Measurements from ENCODE around the gene FOXK1. TPM values are rescaled to one million over a fixed set of nuclear protein-coding genes. Genes with fewer than 3 reads are reported as not detected.

Gene FOXK1
- total RNA-seq, 1 experiment from 2014 or later: 63.4 TPM

DNA sequence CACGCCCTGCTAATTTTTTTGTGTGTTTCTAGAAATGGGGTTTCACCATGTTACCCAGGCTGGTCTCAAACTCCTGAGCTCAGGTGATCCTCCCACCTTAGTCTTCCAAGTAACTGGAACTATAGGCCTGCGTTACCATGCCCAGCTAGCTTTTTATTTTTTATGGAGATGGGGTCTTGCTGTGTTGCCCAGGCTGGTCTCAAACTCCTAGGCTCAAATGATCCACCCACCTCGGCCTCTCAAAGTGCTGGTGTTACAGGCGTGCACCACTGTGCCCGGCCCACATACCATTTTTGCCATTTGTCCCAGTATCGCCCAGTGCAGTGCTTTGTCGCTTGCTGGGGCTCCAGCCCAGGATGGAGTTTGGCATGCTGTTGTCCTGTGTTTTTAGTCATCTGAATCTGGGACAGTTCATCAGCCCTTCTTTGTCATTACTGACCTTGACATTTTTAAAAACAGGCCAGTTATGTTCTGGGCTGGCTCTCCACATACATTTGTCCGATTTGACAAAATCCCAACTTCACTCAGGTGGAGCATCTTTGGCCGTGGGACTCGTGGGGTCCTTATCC lies 16.7 kb downstream of the FOXK1 start:
- no peak for DNase-seq (ENCODE audit: low spot score)

DNA sequence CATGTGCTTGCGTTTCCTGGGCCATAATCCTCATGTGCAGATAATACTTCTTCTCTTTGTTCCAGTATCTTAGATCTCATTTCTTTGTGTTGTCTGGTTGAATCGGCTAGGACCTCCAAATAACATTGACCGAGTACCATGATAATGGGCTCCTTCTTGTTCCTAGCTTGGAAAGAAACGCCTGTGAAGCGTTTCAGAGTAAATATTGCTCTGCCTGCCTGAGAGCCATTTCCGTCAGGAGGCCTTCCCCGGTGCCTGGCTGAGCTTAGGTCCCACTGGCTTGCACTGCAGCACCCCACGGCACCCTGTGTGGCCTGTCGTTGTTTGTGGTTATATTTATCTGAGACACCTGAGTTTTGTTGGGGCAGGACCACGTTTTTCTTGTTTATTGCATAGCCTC lies 17.7 kb downstream of the FOXK1 start:
- DNase-seq (ENCODE audit: low spot score): no peak

DNA sequence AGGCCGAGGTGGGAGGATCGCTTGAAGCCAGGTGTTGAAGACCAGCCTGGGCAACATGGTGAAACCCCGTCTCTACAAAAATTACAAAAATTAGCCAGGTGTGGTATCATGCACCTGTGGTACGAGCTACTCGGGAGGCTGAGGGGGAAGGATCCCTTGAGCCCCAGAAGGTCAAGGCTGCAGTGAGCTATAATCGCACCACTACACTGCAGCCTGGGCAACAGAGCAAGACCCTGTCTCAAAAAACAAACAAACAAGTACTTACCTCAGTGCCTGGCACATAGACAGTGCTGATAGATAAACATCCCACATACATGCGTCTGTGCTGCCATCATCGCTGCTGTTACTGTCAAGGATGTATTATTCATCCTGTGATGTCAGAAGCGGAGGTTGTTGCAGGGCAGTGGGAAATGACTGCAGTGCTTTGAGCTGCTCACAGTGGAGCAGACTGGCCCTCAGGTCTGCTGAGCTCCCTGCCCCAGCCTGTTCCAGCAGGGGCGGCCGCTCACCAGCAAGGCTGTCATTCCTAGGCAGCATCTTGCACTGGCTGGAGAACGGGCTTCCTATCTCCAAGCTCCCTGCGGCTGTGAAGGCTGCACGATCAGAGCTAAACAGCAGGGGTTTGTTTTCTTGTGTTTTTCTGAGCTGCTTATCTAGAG lies 18.6 kb downstream of the FOXK1 start:
- DNase-seq (ENCODE audit: low spot score): no peak

DNA sequence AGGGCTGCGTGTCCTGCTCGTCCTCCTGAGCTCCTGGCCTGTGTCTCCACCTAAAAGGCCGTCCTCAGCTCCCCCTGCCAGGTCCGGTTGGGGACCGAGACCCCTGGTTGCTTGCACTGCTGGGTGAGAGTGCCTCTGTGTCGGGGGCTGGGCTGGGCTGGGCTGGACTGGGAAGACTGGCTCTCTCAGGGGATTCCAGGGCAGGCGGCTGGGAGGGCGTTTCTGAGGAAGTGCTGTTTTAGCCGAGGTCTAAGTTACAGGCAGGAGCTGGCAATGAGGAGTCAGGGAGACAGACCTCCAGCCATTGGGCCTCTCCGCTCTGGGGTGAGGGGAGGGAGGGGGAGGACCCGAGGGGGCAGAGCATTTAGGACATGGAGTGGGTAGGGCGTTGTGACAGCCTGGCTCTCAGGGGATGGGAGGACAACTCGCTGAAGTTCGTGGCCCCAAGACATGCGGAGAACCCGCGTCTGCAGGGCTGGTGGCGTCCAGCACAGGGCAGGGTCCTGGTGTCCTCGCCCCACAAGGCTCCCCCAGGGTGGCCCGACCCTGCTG lies 20.9 kb downstream of the FOXK1 start:
- no peak for DNase-seq (ENCODE audit: low spot score)

DNA sequence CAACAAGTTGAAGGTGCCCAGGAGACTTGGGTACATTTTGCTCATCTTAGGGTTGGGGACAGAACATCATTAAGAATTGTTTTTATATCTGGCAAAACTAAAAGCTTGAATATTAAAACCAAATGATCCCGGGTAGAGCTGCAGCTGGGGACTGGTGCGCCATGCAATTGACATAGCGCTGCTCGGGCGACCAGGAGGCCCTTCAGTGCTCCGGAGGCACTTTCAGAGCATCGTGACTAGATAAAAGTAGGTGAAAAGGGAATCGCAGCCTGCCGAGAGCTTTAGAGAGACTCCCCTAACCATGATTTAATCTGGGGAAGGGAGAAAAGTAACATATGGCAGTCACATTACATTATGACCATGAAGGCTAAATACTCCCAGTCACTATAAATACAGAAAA lies 21.4 kb downstream of the FOXK1 start:
- no peak for DNase-seq (ENCODE audit: low spot score)

DNA sequence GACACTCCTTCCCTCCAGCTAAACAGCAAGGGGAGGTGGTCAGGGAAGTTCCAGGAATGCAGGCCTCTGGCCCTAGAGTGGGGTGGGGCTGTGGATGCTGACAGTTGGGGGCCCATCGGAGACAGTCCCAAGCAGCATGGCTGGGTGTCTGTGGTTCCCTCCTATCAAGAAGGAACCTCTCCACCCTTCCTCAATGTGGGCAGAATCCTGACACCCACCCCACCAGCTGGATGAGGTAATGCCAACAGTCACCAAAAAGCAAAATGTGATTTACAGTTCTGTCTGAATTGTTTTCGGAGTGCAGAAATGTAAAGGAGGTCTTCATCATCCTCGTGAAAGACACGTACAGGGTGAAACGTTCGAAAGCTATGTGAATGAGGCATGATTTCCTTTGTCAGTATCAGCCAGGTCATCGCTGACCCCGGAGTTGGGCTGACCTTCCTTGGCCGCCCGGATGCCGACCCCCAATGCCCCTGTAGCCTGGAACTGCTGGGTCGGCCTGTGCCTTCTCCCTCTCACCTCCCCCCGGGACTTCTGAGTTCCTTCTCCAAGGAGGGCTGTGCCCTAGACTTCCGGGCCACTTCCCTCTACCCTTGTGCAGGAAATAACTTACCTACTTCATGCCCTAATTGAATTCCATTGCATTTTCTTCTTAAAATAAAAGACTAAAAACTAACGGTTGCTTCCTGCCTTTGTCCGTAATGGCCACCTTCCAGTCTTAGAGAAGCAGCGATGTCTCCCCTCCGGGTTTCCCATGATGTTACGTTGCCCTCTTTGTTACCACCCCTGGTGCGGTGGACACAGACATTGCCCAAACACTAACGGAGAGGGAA lies 24.5 kb downstream of the FOXK1 start:
- DNase-seq (ENCODE audit: low spot score): no peak

DNA sequence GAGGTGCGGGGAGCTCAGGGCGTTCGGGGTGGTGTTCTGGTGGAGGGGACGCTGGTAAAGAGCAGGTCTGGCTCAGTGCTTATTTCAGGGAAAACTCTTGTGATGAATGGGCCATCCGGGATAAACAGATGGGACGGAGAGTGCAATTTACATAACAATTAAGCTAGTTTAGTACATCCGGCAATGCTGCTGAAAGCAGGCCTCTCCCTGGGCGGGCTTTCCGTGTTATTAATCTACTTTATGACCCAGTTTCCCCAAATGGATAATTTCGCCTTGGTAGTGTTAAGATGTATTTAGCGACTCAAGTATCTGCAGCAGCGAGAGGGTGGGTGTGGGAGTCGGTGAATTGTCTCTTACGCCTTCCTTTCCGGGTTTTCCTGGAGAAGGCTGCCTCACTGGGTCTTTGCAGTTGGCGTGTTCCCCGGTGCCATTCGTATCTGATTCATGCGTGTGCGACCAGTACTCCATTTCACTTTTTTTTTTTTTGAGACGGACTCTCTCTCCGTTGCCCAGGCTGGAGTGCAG lies 25.2 kb downstream of the FOXK1 start:
- no peak for DNase-seq (ENCODE audit: low spot score)

DNA sequence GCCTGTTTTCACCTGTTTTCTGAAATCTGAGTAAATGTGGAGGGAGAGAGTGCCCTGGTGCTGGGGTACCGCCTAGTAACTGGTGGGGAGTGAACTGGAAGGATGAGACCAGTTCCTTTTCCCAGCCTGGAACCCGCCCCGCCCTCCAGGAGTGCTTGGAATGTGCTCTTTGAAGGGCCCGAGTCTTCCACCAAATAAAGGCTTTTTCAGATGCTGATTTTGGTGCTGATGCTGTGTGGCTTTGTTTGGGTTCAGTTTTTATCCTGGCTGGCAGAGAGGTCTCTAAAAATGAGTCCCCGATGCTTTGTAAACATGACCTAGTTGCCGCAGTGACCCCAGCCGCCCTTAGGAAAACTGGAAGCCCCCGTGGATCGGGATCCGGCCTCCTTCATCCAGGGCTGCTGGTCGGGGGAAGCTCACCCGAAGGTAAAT lies 25.9 kb downstream of the FOXK1 start:
- DNase-seq (ENCODE audit: low spot score): no peak

DNA sequence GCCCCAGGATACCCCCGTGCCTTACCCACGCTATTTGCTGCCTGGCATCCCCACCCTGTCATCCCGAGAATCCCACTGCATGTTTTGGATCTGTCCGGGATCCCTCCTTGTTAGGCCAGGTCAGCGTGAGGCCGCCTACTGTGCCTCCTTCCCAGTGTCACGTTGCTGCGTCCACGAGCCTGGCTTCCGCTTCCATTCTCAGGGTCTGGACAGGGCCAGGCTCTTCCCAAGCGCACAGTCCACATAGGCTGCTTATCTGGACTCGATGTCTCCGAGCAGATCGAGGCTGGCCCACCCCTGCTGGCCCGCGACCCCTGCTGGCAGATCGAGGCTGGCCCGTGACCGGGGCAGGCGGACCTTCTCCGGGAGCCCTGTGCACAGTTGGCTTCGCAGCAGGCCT lies 27.1 kb downstream of the FOXK1 start:
- no peak for DNase-seq (ENCODE audit: low spot score)

DNA sequence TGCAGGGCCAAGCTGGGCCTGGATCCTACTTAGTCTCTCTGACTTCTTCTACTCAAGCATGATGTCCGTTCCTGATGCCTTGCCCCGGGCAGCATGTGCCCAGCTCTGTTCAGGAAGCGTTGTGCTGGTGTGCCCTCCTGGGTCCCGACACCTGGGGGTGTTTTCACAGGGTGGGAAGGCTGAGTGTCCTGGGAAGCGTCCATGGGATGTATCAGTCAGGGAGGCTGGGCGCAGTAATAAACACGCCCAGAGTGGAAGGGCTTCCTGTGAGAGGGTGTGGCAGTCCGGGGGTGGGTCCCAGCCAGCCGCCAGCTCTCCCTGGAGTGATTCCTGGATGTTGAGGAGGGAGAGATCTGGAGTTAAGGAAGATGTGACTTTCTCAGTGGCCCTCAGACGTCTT lies 29.0 kb downstream of the FOXK1 start:
- DNase-seq (ENCODE audit: low spot score): no peak

DNA sequence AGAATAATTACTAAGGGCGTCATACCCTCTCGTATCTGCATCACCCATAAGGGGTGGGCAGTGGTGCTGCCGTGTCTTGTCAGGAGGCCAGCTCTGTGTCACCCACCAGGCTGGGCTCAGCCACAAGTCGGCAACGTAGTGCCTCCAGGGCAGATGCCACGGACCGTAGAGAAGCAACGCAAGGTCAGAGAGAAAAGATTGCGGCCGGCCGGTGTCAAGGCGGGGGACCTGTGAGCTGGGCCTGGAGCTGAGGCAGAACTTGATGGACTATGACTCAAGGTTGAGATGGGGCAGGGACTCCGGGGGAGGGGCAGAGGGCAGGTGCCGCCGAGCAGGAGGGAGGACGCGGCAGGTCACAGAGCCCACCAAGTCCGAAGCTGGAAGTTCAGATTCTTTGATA lies 29.5 kb downstream of the FOXK1 start:
- no peak for DNase-seq (ENCODE audit: low spot score)

DNA sequence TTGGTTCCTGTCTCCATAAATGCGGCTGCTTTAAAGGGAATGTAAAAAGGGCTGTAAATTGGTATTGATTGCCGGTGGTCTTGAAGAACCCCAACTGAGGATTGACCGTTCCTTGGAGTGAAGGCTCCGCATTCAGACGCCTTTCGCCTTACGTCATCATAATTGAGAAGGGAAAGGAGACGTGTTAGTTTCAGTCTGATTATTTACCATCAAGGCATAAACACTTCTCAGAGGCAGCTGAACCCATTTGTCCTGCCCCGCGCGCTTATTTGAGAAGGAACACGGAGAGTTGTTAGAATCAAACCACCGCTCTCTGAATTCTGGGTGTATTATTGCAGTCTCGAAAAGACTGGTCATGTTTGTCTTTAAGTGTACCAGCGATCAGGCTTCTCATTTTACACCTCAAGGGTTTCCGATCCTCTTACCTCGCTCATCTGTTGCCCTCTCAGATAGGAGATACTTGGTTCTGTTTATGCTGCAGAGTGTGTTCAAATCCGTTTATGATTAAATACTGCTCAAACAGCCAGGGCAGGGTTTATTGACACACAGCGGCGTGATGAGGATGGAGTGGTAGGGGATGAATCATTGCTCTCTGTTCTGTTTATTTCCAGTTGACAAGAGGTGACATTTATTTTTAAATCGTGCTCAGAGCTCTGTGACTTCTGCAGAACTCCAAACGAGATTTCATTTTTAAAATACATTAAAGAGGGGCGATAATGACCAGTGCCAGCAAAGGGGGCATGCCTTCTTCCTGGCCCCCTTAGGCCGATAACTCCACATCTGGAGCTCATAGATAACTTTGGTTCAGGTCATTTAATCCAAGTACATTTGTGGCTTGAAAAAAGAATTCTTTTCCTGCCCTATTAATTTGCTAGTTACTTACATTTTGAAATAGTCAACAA lies 30.4 kb downstream of the FOXK1 start:
- peak; percentile 71 for DNase-seq (ENCODE audit: low spot score)

DNA sequence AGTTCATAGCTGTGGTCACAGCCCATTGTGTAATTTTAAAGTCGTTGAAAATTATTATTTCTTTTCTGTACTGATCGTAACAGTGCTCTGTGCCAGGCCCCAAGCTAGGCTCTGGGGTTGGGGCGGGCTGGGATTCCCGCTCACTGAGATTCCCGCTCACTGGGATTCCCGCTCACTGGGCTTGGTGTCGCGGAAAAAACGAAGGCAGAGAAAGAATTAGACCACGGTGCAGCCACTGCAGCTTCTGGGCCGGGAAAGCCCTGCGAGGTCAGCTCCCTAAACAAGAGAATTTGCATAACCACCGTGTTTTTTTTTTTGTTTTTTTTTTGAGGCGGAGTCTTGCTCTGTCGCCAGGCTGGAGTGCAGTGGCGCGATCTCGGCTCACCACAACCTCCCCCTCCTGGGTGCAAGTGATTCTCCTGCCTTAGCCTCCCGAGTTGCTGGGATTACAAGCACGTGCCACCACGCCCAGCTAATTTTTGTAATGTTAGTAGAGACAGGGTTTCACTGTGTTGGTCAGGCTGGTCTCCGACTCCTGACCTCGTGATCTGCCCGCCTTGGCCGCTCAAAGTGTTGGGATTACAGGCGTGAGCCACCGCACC lies 31.2 kb downstream of the FOXK1 start:
- no peak for DNase-seq (ENCODE audit: low spot score)

DNA sequence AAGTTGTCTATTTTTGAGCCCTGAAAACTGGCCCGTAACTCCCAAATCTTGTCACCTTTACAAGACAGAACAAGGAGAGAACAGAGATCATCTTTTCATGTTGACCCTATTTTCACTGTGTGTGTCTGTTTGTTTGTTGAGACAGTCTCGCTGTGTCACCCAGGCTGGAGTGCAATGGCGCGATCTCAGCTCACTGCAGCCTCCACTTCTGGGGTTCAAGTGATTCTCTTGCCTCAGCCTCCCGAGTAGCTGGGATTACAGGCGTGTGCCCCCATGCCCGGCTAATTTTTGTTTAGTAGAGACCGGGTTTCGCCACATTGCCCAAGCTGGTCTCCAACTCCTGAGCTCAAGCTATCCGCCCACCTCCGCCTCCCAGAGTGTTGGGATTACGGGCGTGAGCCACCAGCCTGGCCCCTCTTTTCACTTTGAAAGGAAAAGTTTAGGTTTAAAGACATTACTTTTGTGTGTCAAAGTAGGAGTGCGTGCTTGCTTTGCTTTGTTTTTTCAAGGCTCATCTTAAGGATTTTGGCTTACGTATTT lies 32.1 kb downstream of the FOXK1 start:
- DNase-seq (ENCODE audit: low spot score): no peak

DNA sequence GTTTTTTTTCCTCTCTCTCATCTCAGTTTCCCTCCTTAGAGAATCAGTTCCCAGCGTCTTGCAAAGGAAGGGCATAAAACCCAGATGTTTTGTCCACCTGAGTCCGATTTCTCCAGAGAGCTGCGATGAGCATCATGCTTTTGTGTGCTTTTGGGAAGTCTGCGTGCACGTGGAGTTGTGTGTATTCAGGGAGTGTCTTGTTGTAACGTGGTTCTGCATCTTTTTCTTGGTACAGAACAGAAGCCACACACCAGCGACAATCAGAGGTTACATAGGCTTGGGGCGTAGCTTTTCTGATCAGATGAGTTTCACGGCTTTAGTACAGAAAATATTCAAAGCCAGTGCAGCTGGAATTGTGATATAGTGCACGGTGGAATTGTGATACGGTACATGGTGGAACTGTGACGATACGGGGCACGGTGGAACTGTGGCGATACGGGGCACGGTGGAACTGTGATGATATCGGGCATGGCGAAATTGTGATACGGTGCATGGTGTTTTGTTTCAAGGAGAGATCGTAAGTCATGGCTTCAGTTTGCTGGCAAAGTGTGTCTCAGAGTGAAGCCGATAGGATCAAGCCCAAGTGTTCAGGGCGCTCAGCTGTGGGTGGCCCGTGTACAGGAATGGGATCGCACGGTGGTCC lies 32.8 kb downstream of the FOXK1 start:
- no peak for DNase-seq (ENCODE audit: low spot score)

DNA sequence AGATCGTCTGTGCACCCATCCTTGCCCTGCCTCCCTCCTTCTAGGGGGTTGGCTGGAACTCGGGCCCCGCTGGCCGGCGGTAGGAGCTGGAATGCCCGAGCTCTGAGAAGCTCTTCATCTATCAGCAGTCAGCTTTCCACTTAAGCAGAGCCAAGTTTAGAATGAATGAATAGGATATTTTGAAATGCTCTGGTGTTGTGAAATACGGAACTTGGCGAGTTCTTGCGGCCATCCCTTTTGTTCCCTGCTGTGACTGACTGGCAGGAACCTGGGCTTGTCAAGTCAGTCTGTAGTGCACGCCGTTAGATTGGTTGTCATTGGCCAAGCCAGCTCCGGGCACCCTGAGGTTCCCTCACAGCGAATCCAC lies 33.3 kb downstream of the FOXK1 start:
- no peak for DNase-seq (ENCODE audit: low spot score)

DNA sequence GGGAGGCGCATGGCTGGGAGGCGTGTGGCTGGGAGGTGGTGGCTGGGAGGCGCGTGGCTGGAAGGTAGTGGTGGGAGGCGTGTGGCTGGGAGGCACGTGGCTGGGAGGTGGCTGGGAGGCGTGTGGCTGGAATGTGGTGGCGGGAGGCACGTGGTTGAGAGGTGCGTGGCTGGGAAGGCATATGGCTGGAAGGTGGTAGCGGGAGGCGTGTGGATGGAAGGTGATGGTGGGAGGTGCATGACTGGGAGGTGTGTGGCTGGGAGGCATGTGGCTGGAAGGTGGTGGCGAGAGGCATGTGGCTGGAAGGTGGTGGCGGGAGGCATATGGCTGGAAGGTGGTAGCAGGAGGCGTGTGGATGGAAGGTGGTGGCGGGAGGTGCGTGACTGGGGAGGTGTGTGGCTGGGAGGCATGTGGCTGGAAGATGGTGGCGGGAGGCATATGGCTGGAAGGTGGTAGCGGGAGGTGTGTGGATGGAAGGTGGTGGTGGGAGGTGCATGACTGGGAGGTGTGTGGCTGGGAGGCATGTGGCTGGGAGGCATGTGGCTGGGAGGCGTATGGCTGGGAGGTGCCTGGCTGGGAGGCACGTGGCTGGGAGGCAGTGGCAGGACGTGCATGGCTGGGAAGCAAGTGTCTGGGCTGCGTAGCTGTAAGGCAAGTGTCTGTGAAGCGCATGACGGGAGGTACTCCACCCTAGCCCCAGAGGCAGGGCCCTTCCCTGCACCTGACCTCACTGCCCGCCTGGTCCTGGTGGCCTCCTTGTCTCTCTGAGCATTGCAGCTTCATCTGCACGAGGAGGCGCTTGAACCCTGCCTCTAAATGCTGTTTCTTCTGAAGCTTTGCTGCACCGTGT lies 35.1 kb downstream of the FOXK1 start:
- no peak for DNase-seq (ENCODE audit: low spot score)

DNA sequence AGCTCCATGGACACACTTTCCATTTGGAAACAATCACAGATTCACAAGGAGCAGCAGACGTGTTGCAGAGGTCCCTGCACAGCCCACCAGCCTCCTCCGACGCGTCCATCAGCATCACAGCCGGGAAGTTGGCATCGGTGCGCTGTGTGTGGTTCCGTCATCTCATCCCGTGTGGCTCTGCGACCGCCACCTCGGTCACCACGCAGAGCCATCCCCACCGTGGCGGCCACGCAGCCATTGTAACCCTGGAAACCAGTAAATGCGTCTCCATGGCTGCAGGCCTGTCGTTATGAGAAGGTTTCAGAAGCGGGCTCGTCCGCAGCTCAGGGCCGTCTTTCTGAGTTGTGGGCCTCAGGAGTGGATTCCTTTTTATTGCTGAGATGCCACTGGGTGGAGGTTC lies 36.0 kb downstream of the FOXK1 start:
- no peak for DNase-seq (ENCODE audit: low spot score)

DNA sequence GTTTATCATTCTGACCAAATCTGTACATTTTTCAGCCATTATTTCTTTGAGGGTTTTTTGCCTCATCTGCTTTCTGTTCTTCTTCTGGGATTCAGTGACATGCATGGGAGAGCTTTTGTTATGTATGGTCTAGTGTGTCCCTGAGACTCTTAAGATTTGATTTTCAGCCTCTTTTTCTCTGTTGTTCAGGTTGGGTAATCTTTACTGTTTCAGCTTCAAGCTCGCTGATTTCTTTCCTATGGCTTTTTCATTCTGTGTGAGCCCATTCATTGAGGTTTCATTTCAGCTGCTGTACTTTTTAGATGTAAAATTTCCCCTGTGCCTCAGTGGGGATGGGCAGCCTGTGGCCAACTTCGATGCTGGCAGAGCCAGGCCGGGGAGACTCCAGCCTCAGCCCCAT lies 38.1 kb downstream of the FOXK1 start:
- DNase-seq (ENCODE audit: low spot score): no peak

Measured in HT-29 (cell line).